ENCODE measurements around the gene SPSB1. TPM values are rescaled to one million over a fixed set of nuclear protein-coding genes. Genes with fewer than 3 reads are reported as not detected.

SPSB1 gene
- total and polyA plus RNA-seq, 2 donors from 2014 or later = 12.7 to 25.9 TPM

- Histone ChIP-seq H3K9ac (ENCODE audit: low read length in 3 of 3) (no peak overlapping the region), H3K27ac (ENCODE audit: low read depth in 2 of 2, low read length in 2 of 2) (no peak overlapping the region), H3K4me3 (ENCODE audit: low read length in 3 of 3) (no peak overlapping the region), H3K36me3 (ENCODE audit: control insufficient read depth in 2 of 3, insufficient read depth in 3 of 3, low read length in 3 of 3) (peaks cover 0 to 20% (median 2%) of the 10 kb centered on the region in 3 donors), H3K9me3 (ENCODE audit: control insufficient read depth in 2 of 3, insufficient read depth in 1 of 3, low read length in 3 of 3) (no peaks in the 10 kb centered on the region), H3K27me3 (ENCODE audit: control insufficient read depth, insufficient read depth, low read length) (no peaks in the 10 kb centered on the region), H3K4me1 (ENCODE audit: control insufficient read depth in 2 of 3, insufficient read depth in 2 of 3, low read depth in 1 of 3, low read length in 3 of 3) (peaks cover 0 to 2% (median 0%) of the 10 kb centered on the region in 3 donors)
- FAIRE-seq (no peak), DNase-seq (no peak)
- TF ChIP-seq, protein P1, sequence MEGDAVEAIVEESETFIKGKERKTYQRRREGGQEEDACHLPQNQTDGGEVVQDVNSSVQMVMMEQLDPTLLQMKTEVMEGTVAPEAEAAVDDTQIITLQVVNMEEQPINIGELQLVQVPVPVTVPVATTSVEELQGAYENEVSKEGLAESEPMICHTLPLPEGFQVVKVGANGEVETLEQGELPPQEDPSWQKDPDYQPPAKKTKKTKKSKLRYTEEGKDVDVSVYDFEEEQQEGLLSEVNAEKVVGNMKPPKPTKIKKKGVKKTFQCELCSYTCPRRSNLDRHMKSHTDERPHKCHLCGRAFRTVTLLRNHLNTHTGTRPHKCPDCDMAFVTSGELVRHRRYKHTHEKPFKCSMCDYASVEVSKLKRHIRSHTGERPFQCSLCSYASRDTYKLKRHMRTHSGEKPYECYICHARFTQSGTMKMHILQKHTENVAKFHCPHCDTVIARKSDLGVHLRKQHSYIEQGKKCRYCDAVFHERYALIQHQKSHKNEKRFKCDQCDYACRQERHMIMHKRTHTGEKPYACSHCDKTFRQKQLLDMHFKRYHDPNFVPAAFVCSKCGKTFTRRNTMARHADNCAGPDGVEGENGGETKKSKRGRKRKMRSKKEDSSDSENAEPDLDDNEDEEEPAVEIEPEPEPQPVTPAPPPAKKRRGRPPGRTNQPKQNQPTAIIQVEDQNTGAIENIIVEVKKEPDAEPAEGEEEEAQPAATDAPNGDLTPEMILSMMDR (IDR thresholded peaks at IDR 0.05; ENCODE audit: borderline replicate concordance, extremely low read depth, insufficient read depth) = no peak
- intact Hi-C loops (cut with DNase I) = loop anchor here (10.0 kb wide), 1 partner anchor 197 kb away; no protein-coding TSS in a partner anchor
Observed at GRCh38 chr1:9267827-9268581, 24.7 kb upstream of the SPSB1 start.

GRCh38 chr1:9269078-9269501 is 23.6 kb upstream of the SPSB1 start:
- intact Hi-C loops (cut with DNase I) = loop anchor here (10.0 kb wide), 1 partner anchor 196 kb away; no protein-coding TSS in a partner anchor
- Histone ChIP-seq H3K27ac (ENCODE audit: low read depth in 2 of 2, low read length in 2 of 2) (no peak overlapping the region), H3K9me3 (ENCODE audit: control insufficient read depth in 2 of 3, insufficient read depth in 1 of 3, low read length in 3 of 3) (no peaks in the 10 kb centered on the region), H3K4me3 (ENCODE audit: low read length in 3 of 3) (no peak overlapping the region), H3K27me3 (ENCODE audit: control insufficient read depth, insufficient read depth, low read length) (no peaks in the 10 kb centered on the region), H3K9ac (ENCODE audit: low read length in 3 of 3) (no peak overlapping the region), H3K4me1 (ENCODE audit: control insufficient read depth in 2 of 3, insufficient read depth in 2 of 3, low read depth in 1 of 3, low read length in 3 of 3) (peaks cover 0 to 2% (median 0%) of the 10 kb centered on the region in 3 donors), H3K36me3 (ENCODE audit: control insufficient read depth in 2 of 3, insufficient read depth in 3 of 3, low read length in 3 of 3) (peaks cover 0 to 20% (median 2%) of the 10 kb centered on the region in 3 donors)
- FAIRE-seq (no peak), DNase-seq (peak in 4 of 5 donors; percentile 64 to 81 (median 70))
- TF ChIP-seq, protein P1 (IDR thresholded peaks at IDR 0.05; ENCODE audit: borderline replicate concordance, extremely low read depth, insufficient read depth) = no peak

- H3K36me3 ChIP-seq (ENCODE audit: control insufficient read depth in 2 of 3, insufficient read depth in 3 of 3, low read length in 3 of 3) = peaks cover 0 to 15% (median 2%) of the 10 kb centered on the region in 3 donors
- H3K27me3 ChIP-seq (ENCODE audit: control insufficient read depth, insufficient read depth, low read length) = no peaks in the 10 kb centered on the region
- no peaks in the 10 kb centered on the region for H3K9me3 ChIP-seq (ENCODE audit: control insufficient read depth in 2 of 3, insufficient read depth in 1 of 3, low read length in 3 of 3)
- TF ChIP-seq, protein P1 (IDR thresholded peaks at IDR 0.05; ENCODE audit: borderline replicate concordance, extremely low read depth, insufficient read depth) = no peak
- intact Hi-C loops (cut with DNase I) = loop anchor here (10.0 kb wide), 1 partner anchor 195 kb away; no protein-coding TSS in a partner anchor
- H3K27ac ChIP-seq (ENCODE audit: low read depth in 2 of 2, low read length in 2 of 2) = no peak overlapping the region
- H3K9ac ChIP-seq (ENCODE audit: low read length in 3 of 3) = no peak overlapping the region
- no peak for DNase-seq
- FAIRE-seq = no peak
- no peak overlapping the region for H3K4me3 ChIP-seq (ENCODE audit: low read length in 3 of 3)
- peaks cover 0 to 2% (median 0%) of the 10 kb centered on the region in 3 donors for H3K4me1 ChIP-seq (ENCODE audit: control insufficient read depth in 2 of 3, insufficient read depth in 2 of 3, low read depth in 1 of 3, low read length in 3 of 3)
Observed at GRCh38 chr1:9269721-9270120, 23.0 kb upstream of the SPSB1 start.

All from kidney (tissue), 14 donors.